ENCODE results near the gene RAI1. TPM values are rescaled to one million over a fixed set of nuclear protein-coding genes. Genes with fewer than 3 reads are reported as not detected.
A peak's percentile ranks its signal among the peaks of the same experiment; 100 is the strongest.

Gene RAI1
- total and polyA plus RNA-seq, 2 of the 13 experiments (the other 11 are each of a cell fraction or from before 2014, with no cell fraction given) = 3.4 to 5.2 TPM

DNA sequence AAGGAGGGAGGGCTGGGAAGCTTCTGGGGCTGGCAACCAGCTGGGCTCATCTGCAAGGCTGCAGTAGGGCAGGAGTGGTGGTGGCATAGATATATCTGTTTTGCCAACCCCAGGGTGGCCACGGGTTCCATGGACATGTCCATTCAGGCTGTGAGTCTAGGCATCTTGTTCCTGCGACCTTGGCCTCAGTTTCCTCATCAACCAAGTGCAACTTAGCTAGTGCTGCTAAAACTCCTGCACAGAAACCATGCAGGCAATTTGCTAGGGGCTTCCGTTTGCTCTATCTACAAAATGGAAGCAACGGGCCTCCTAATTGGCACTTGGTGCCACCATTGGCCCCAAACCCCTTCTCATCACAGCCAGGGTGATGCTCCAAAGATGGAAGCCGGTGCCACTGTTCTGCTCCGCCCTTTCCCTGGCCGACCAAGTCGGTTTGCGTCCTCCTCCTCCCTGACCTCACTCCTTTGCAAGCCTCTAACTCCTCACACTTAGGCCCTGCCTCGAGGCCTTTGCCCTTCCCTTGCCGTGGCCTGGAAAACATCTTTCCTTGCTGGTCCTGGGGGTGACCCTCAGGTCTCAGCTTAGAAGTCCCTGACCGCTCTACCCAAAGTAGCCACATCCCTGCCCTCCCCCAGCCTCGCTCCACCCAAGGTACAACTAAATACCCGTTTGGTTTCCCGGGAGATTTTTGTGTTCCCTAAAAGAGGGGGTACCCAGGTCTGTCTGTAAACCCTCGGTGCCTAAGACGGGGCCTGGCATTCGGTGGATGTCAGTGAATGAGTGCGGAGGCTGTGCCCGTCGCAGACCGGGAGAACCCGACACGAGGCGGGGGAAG is 154.4 kb downstream of the RAI1 start (continued):
- TF ChIP-seq, protein P1, sequence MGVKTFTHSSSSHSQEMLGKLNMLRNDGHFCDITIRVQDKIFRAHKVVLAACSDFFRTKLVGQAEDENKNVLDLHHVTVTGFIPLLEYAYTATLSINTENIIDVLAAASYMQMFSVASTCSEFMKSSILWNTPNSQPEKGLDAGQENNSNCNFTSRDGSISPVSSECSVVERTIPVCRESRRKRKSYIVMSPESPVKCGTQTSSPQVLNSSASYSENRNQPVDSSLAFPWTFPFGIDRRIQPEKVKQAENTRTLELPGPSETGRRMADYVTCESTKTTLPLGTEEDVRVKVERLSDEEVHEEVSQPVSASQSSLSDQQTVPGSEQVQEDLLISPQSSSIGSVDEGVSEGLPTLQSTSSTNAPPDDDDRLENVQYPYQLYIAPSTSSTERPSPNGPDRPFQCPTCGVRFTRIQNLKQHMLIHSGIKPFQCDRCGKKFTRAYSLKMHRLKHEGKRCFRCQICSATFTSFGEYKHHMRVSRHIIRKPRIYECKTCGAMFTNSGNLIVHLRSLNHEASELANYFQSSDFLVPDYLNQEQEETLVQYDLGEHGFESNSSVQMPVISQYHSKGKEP (CRISPR knock-in tag; IDR thresholded peaks at IDR 0.05) = no peak
- TF ChIP-seq MAZ (IDR thresholded peaks at IDR 0.05; ENCODE audit: borderline replicate concordance, low read depth, low read length) = no peak
- no peak for TF ChIP-seq MAZ (CRISPR knock-in tag; IDR thresholded peaks at IDR 0.05; ENCODE audit: low read depth)
- TF ChIP-seq REXO4 (CRISPR knock-in tag; IDR thresholded peaks at IDR 0.05; ENCODE audit: borderline replicate concordance) = no peak
- no peak for TF ChIP-seq NCOR1 (IDR thresholded peaks at IDR 0.05; ENCODE audit: borderline replicate concordance, low read length)
- TF ChIP-seq GFI1 (CRISPR knock-in tag; IDR thresholded peaks at IDR 0.05; ENCODE audit: borderline replicate concordance) = peak; percentile 63; the same call in 1 of the 2 replicates
- no peak for TF ChIP-seq TMF1 (CRISPR knock-in tag; IDR thresholded peaks at IDR 0.05; ENCODE audit: low read depth)
- TF ChIP-seq, protein P2, sequence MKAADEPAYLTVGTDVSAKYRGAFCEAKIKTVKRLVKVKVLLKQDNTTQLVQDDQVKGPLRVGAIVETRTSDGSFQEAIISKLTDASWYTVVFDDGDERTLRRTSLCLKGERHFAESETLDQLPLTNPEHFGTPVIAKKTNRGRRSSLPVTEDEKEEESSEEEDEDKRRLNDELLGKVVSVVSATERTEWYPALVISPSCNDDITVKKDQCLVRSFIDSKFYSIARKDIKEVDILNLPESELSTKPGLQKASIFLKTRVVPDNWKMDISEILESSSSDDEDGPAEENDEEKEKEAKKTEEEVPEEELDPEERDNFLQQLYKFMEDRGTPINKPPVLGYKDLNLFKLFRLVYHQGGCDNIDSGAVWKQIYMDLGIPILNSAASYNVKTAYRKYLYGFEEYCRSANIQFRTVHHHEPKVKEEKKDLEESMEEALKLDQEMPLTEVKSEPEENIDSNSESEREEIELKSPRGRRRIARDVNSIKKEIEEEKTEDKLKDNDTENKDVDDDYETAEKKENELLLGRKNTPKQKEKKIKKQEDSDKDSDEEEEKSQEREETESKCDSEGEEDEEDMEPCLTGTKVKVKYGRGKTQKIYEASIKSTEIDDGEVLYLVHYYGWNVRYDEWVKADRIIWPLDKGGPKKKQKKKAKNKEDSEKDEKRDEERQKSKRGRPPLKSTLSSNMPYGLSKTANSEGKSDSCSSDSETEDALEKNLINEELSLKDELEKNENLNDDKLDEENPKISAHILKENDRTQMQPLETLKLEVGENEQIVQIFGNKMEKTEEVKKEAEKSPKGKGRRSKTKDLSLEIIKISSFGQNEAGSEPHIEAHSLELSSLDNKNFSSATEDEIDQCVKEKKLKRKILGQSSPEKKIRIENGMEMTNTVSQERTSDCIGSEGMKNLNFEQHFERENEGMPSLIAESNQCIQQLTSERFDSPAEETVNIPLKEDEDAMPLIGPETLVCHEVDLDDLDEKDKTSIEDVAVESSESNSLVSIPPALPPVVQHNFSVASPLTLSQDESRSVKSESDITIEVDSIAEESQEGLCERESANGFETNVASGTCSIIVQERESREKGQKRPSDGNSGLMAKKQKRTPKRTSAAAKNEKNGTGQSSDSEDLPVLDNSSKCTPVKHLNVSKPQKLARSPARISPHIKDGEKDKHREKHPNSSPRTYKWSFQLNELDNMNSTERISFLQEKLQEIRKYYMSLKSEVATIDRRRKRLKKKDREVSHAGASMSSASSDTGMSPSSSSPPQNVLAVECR (CRISPR knock-in tag; IDR thresholded peaks at IDR 0.05; ENCODE audit: borderline replicate concordance) = no peak
- TF ChIP-seq, protein P3, sequence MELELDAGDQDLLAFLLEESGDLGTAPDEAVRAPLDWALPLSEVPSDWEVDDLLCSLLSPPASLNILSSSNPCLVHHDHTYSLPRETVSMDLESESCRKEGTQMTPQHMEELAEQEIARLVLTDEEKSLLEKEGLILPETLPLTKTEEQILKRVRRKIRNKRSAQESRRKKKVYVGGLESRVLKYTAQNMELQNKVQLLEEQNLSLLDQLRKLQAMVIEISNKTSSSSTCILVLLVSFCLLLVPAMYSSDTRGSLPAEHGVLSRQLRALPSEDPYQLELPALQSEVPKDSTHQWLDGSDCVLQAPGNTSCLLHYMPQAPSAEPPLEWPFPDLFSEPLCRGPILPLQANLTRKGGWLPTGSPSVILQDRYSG (CRISPR knock-in tag; IDR thresholded peaks at IDR 0.05) = no peak
- TF ChIP-seq, protein P4, sequence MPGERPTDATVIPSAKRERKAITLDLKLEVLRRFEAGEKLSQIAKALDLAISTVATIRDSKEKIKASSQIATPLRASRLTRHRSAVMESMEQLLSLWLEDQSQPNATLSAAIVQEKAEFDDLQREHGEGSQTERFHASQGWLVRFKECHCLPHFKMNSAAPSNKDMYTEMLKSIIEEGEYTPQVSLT (CRISPR knock-in tag; IDR thresholded peaks at IDR 0.05; ENCODE audit: borderline replicate concordance, low read depth) = no peak
- TF ChIP-seq ZNF367 (CRISPR knock-in tag; IDR thresholded peaks at IDR 0.05; ENCODE audit: borderline replicate concordance) = no peak
- no peak for TF ChIP-seq ZFP62 (CRISPR knock-in tag; IDR thresholded peaks at IDR 0.05)
- peak; percentile 8; the same call in 1 of the 2 replicates for TF ChIP-seq ZNF121 (CRISPR knock-in tag; IDR thresholded peaks at IDR 0.05)
- no peak for TF ChIP-seq ZNF18 (CRISPR knock-in tag; IDR thresholded peaks at IDR 0.05; ENCODE audit: insufficient replicate concordance)
- TF ChIP-seq KDM5B (CRISPR knock-in tag; IDR thresholded peaks at IDR 0.05; ENCODE audit: borderline replicate concordance) = peak; percentile 91; the same call in 1 of the 2 replicates
- 0 out of 2 replicates have a peak, but pooled peaks have one; percentile 18 for TF ChIP-seq ZNF563 (CRISPR knock-in tag; IDR thresholded peaks at IDR 0.05)
- TF ChIP-seq KDM3A (CRISPR knock-in tag; IDR thresholded peaks at IDR 0.05; ENCODE audit: low read depth) = no peak
- TF ChIP-seq ZNF251 (CRISPR knock-in tag; IDR thresholded peaks at IDR 0.05) = no peak
- no peak for TF ChIP-seq ZNF432 (CRISPR knock-in tag; IDR thresholded peaks at IDR 0.05; ENCODE audit: borderline replicate concordance)
- no peak; the same call in 1 of the 2 replicates for TF ChIP-seq KDM2A (CRISPR knock-in tag; IDR thresholded peaks at IDR 0.05; ENCODE audit: borderline replicate concordance, low read depth)

Measured in HepG2 (cell line).